Gastrocnemius medialis (tissue), 4 donors: ENCODE measurements around the gene GARIN5B.

Source experiments
- CTCF ChIP-seq, 5 experiments: fragments of 450-650 bp in 3 of 5; fragments of 200-600 bp in 2 of 5; sonication (generic) in 2 of 5; IDR thresholded peaks in 4 of 5; conservative IDR thresholded peaks in 1 of 5; 1 replicate in 4 of 5; 2 replicates in 1 of 5; pipeline ENCODE4 v1.5.1; 2016 to 2019; ENCODE audit warnings: antibody characterized with exemption in 5 of 5, mild to moderate bottlenecking in 3 of 5, moderate library complexity in 3 of 5
- POLR2A ChIP-seq, 2 donors: fragments of 450-650 bp; IDR thresholded peaks; one replicate each; pipeline ENCODE4 v1.6.1; 2017; ENCODE audit warnings: antibody characterized with exemption in 2 of 2, mild to moderate bottlenecking in 2 of 2, moderate library complexity in 2 of 2

GRCh38 chr19:55386493-55386971 is 23.5 kb upstream of the GARIN5B start:
- no peak for TF ChIP-seq CTCF (IDR thresholded peaks at IDR 0.05 in 4 of 5, conservative IDR thresholded peaks at IDR 0.05 in 1 of 5)
- TF ChIP-seq POLR2A (IDR thresholded peaks at IDR 0.05), result no peak
